Esophagus muscularis mucosa (tissue), 3 donors: ENCODE measurements around the gene FASTK.

Source experiments
- CTCF ChIP-seq, 3 experiments: fragments of 200-600 bp in 2 of 3; fragments of 450-650 bp in 1 of 3; sonication (generic) in 2 of 3; IDR thresholded peaks; one replicate each; pipeline ENCODE4 v1.5.1; 2017 to 2019; ENCODE audit warnings: antibody characterized with exemption in 3 of 3, mild to moderate bottlenecking in 2 of 3, moderate library complexity in 1 of 3
- EP300 ChIP-seq: sonication (generic); formaldehyde crosslinking; IDR thresholded peaks from one replicate; pipeline ENCODE4 v1.6.1; 2017; ENCODE audit warnings: antibody characterized with exemption

GRCh38 chr7:151122796-151123157 is 42.2 kb upstream of the FASTK start:
- TF ChIP-seq CTCF (IDR thresholded peaks at IDR 0.05) (no peak), EP300 (no peak)
